NCI-H1048 (cell line): ENCODE results near the gene PGM2L1.
"Not testable (repeated sequence)": the region's sequence is repeated elsewhere in the genome, so short reads cannot be mapped to it uniquely, and the experiment has no call there.

Experiments used
- DNase-seq: peaks from one replicate; lab custom pipeline; 2025; lab: John Stamatoyannopoulos, UW

Gene PGM2L1

GRCh38 chr11:74398244-74399159 lies at the start of gene PGM2L1:
Gene PGM2L1, minus strand, starts transcription at chr11:74398433. Its CDS starts 272 bp downstream, at chr11:74398161.
- DNase-seq = peak; percentile 80

GRCh38 chr11:74447720-74448119 lies 49.5 kb upstream of the PGM2L1 start:
- DNase-seq = no peak

DNA sequence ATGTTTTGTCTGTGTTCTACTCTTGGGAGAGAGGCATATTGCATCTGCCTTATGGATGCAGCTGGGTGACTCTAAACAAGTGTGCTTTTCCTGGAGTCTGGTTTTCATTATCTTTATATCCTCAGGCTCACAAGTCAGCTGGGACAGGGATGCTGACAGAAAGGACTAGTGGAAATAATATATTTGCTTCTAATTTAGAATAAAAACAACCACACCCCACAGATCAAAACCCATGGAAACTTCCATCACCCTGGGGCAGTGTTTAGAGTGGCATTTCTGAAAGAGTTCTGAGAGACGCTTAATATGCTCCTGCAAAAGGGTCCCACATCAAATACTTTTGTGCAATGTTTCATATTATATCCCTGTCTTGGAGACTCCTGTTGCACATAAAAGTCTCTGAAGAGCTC lies 48.3 kb upstream of the PGM2L1 start:
- no peak for DNase-seq

GRCh38 chr11:74444173-74444826 lies 46.1 kb upstream of the PGM2L1 start:
- no peak for DNase-seq

DNA sequence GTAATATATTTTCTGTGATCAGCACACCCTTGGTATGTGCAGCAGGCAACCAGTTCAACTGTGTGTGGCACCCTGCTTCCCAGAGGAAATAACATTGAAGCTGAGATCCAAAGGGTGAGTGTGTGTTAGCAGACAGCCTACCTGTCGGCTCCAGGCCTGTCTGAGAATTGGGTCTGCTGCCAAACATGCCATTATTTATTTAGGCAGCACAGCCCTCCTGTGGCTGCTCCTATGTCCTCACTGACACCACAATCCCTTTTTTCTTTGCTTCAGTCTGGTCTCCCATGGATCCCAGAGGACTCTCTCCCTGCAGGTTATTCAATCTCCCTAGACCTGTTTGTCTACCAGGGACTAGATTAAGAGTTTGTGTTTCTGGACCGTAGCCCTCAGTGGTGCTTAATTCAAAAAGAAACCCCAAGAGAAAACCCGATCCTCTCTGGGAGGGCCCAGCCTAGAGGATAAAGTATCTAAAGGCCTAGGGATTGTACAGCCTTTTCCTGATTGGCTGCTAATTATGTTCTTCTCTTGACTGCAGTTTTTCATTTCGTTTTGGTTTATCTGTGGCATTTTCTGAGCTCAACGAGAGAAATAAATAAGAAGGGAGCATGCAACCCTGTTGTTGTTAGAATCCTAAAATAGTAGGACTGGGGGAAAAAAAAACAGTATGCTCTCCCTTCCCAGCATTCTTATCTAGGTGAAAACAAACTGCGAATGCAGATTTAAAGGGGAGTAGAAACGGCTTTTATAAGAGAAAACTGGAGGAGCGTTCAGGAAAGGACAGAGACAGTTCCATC lies 45.0 kb upstream of the PGM2L1 start:
- DNase-seq = no peak

- DNase-seq = no peak
These were observed 44.4 kb upstream of the PGM2L1 start for GRCh38 chr11:74442636-74443035.

DNA sequence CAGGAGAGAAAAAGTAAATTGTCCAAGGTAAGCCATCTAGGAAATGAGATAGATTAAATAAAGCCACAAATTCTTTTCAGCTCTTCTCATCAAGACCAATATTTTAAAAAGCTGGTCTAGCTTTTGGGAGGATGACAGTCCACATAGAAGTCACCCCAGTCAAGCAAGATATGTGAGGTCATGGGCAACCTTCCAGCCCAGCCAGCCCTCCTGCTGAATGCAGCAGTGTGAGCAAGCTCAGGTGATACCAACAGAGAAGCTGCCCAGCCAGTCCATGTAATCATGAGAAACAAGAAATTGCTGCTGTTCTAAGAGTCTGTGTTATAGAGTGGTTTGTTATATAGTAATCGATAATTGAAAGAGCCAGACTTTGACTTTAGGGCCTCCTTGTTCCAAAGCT lies 40.4 kb upstream of the PGM2L1 start:
- no peak for DNase-seq

- DNase-seq = no peak
These were observed 39.3 kb upstream of the PGM2L1 start for GRCh38 chr11:74437441-74438042.

DNA sequence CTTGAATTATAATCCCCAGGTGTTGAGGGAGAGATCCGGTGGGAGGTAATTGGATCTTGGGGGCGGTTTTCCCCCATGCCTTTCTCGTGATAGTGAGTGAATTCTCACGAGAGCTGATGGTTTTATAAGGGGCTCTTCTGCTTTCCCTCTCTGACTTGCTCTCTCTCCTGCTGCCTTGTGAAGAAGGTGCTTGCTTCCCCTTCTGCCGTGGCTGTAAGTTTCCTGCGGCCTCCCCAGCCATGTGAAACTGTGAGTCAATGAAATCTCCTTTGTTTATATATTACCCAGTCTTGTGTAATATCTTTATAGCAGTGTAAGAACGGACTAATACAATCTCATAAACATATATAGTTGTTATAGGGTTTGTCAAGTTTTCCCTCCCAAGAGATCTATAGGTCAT lies 36.3 kb upstream of the PGM2L1 start:
- DNase-seq = no peak

- DNase-seq = no peak
These were observed 31.0 kb upstream of the PGM2L1 start for GRCh38 chr11:74429205-74429604.

DNA sequence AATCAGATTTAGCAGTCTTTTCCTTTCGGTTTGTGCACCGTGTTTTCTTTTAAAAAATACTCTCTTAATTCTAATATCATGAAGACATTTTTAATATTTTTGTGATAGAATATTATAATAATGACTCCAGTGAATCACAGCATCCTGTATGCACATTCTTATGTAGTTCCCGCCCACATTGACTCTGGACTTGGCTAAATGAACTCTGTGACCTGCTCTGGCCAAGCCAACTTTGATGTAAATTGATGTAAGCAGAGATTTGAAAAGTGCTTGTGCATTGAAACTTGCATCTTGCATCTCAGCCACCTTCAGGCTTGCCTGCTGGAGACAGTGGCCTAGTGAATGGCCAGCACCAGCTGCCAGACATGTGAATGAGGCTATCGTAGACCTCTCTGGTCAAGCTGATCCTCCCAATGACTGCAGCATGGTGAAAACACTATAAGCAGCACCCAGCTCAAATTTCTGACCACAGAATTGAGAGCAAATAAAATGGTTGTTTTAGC lies 29.2 kb upstream of the PGM2L1 start:
- no peak for DNase-seq

- DNase-seq = no peak
These were observed 26.9 kb upstream of the PGM2L1 start for GRCh38 chr11:74425100-74425499.

GRCh38 chr11:74418509-74418895 lies 20.3 kb upstream of the PGM2L1 start:
- DNase-seq = no peak

GRCh38 chr11:74417860-74418508 lies 19.8 kb upstream of the PGM2L1 start:
- no peak for DNase-seq

GRCh38 chr11:74417379-74417804 lies 19.2 kb upstream of the PGM2L1 start:
- peak; percentile 15 for DNase-seq

DNA sequence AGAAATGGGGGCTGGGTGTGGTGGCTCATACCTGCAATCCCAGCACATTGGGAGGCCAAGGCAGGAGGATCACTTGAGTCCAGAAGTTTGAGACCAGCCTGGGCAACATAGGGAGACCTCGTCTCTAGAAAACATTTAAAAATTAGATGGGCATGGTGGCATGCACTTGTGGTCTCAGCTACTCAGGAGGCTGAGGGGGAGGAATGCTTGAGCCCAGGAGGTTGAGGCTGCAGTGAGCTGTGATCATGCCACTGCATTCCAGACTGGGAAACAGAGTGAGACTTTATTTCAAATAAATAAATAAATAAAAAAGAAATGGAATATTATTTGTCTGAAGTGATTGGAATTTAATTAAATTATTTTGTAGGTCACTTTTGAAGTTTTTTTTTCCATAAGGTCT lies 18.7 kb upstream of the PGM2L1 start:
- not testable (repeated sequence) for DNase-seq

DNA sequence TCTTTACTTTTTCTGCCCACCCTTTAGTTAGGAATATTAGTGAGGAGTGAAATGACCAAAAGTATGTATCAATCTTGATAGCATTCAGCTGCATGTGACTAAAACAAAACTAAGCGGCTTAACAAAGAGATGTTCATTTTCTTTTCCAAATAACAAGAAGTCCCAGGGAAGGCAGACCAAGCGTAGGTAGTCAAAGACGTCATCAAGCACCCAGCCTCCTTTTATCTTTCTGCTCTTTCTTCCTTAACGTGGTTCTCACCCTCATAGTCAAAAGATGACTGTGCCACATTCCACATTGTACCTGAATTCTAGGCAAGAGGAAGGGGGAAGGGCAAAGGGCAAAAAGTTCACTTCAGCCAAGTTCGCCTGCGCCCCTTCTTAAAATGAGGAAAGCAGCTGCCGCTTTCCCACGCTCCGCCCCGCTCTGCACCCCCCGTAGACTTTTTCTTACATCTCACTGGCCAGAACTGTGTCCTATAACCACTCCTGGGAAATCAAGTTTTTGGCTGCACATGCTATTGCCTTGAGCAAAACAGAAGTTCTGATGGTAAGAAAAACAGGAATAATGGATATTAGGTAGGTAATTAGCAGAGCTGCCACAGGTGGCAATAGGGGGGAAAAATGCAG lies 14.6 kb upstream of the PGM2L1 start:
- DNase-seq = no peak

- DNase-seq = no peak
These were observed 14.1 kb upstream of the PGM2L1 start for GRCh38 chr11:74412321-74412720.

- DNase-seq = no peak
These were observed 11.4 kb upstream of the PGM2L1 start for GRCh38 chr11:74409633-74410032.

- DNase-seq = no peak
These were observed 5.5 kb upstream of the PGM2L1 start for GRCh38 chr11:74403607-74404321.
